Suprapubic skin (tissue), 4 donors: ENCODE results near the gene ADAM8. TPM values are rescaled to one million over a fixed set of nuclear protein-coding genes. Genes with fewer than 3 reads are reported as not detected.

Experiments
- DNase-seq, 2 donors: peaks; one replicate each; pipeline ENCODE4 v3.0.0-alpha.2; 2019; ENCODE audit warnings: low spot score in 2 of 2
- H3K27ac ChIP-seq: fragments of 200-600 bp; sonication (generic); one replicate; pipeline ENCODE4 v1.5.1; 2019
- H3K27me3 ChIP-seq: fragments of 200-600 bp; sonication (generic); one replicate; pipeline ENCODE4 v1.5.1; 2019
- H3K36me3 ChIP-seq: fragments of 200-600 bp; sonication (generic); one replicate; pipeline ENCODE4 v1.5.1; 2019
- H3K4me1 ChIP-seq: fragments of 200-600 bp; sonication (generic); one replicate; pipeline ENCODE4 v1.5.1; 2019
- H3K4me3 ChIP-seq: fragments of 200-600 bp; sonication (generic); one replicate; pipeline ENCODE4 v1.5.1; 2019; ENCODE audit warnings: mild to moderate bottlenecking
- H3K9me3 ChIP-seq: fragments of 200-600 bp; sonication (generic); one replicate; pipeline ENCODE4 v1.5.1; 2019
- EP300 ChIP-seq: sonication (generic); formaldehyde crosslinking; IDR thresholded peaks from one replicate; pipeline ENCODE4 v1.6.1; 2017; ENCODE audit warnings: antibody characterized with exemption
- POLR2A ChIP-seq, 2 donors: fragments of 450-650 bp; IDR thresholded peaks; one replicate each; pipeline ENCODE4 v1.6.1; 2017; ENCODE audit warnings: antibody characterized with exemption in 2 of 2, mild to moderate bottlenecking in 2 of 2, moderate library complexity in 2 of 2
- POLR2AphosphoS5 ChIP-seq, 3 donors: sonication (generic); formaldehyde crosslinking; IDR thresholded peaks; one replicate each; pipeline ENCODE4 v1.6.1; 2017; ENCODE audit warnings: antibody characterized with exemption in 3 of 3
- WGBS: methylation state at CpG from one replicate; pipeline ENCODE4 v1.1.5; 2018; 5-methylcytosine and 5-hydroxymethylcytosine counted together
- total RNA-seq, 4 donors: library from RNA; depleted of rRNA; stranded (reverse); fragments of >200 nt; gene quantifications; one replicate each; pipeline ENCODE4 v1.1.0, GENCODE V29; 2016
- TF ChIP-seq, protein P1 (sequence below), 2 donors: fragments of 200-600 bp in 1 of 2; fragments of 450-650 bp in 1 of 2; sonication (generic) in 1 of 2; IDR thresholded peaks; one replicate each; pipeline ENCODE4 v1.5.1; 2016 to 2019; ENCODE audit warnings: antibody characterized with exemption in 2 of 2, mild to moderate bottlenecking in 1 of 2, moderate library complexity in 1 of 2

ADAM8 gene
- total RNA-seq, 4 donors from 2014 or later: 3.0 to 18.4 (median 4.1) TPM

DNA sequence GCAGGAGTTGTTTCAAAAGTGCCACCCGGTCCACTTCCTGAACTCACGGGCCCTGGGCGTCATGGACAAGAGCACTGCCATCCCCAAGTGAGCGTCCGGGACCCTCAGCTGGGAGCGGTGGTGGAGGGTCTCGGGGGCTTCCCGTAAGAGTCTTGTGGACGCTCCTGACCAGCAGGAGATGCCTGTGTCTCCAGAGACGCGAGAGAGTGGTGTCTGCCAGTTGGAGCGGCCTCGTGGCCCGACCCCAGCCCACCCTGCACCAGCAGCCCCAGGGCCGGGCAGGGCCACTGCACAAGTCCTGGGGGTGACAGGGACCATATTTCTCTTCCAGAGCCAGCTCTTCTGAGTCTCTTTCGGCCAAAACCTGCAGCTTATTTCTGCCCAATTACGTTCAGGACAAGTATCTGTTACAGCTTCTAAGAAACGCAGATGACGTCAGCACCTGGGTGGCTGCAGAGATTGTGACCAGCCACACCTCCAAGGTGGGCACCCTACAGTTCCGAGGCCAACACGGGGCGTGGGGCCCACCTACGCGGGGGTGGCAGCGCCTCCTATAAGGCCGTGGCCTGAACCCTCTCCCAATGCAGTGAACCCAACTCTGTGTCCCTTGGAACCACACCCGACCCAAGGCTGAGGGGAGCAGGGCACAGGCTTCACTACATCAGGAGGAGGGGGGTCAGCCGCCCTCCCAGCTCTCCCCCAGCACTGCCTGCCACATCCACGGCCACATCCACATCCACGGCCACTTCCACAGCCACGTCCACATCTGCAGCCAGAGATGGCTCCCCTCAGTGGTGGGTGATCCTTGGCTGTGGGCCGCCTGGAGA, 62.8 kb downstream of the ADAM8 start:
- Histone ChIP-seq H3K4me1 (no peaks in the 10 kb centered on the region), H3K4me3 (no peak overlapping the region), H3K9me3 (no peaks in the 10 kb centered on the region), H3K27me3 (peaks cover 36% of the 10 kb centered on the region), H3K27ac (no peak overlapping the region), H3K36me3 (no peaks in the 10 kb centered on the region)
- TF ChIP-seq POLR2AphosphoS5 (IDR thresholded peaks at IDR 0.05) (no peak), POLR2A (IDR thresholded peaks at IDR 0.05) (no peak), EP300 (no peak)
- TF ChIP-seq, protein P1, sequence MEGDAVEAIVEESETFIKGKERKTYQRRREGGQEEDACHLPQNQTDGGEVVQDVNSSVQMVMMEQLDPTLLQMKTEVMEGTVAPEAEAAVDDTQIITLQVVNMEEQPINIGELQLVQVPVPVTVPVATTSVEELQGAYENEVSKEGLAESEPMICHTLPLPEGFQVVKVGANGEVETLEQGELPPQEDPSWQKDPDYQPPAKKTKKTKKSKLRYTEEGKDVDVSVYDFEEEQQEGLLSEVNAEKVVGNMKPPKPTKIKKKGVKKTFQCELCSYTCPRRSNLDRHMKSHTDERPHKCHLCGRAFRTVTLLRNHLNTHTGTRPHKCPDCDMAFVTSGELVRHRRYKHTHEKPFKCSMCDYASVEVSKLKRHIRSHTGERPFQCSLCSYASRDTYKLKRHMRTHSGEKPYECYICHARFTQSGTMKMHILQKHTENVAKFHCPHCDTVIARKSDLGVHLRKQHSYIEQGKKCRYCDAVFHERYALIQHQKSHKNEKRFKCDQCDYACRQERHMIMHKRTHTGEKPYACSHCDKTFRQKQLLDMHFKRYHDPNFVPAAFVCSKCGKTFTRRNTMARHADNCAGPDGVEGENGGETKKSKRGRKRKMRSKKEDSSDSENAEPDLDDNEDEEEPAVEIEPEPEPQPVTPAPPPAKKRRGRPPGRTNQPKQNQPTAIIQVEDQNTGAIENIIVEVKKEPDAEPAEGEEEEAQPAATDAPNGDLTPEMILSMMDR (IDR thresholded peaks at IDR 0.05): no peak
- no peak for DNase-seq
- WGBS: 80% methylated on average over 1 of the region's 32 CpGs

DNA sequence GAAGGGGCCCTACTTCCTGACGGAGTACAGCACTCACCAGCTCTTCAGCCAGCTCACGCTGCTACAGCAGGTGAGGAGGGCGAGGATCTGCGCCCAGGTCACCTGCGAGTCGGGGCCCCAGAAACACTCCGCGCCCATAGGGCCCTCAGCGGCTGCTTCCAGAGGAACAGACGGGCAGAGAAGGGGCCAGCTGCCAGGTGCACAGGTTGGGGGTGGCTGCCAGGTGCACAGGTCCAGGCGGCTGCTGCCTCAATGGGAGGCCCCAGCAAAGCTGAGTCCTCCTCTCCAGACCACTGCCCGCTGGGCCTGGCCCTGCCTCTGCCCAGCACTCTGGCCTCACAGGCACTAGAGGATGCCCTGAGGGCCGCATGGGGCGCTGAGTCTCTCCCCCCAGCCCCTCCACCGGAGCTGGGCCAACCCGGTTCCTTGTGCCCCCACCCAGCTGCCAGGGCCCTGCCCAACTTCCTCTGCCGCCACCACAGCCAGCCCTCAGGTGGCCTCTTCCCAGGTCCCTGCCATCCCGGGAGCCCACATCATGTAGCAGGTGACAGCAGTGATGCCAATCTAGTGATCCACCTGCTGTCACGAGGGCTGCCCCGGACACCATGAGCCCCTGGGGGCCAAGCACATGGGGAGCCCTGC, 63.7 kb downstream of the ADAM8 start:
- H3K36me3 ChIP-seq: no peaks in the 10 kb centered on the region
- no peak overlapping the region for H3K4me3 ChIP-seq
- H3K9me3 ChIP-seq: no peaks in the 10 kb centered on the region
- H3K4me1 ChIP-seq: no peaks in the 10 kb centered on the region
- no peak overlapping the region for H3K27ac ChIP-seq
- 84% methylated on average over 9 of the region's 20 CpGs for WGBS
- TF ChIP-seq POLR2A (IDR thresholded peaks at IDR 0.05): no peak
- no peak for TF ChIP-seq EP300
- TF ChIP-seq POLR2AphosphoS5 (IDR thresholded peaks at IDR 0.05): no peak
- TF ChIP-seq, protein P1 (IDR thresholded peaks at IDR 0.05): no peak
- H3K27me3 ChIP-seq: peaks cover 27% of the 10 kb centered on the region
- DNase-seq: no peak

Other genes starting within 250 kb of the ADAM8 start
- gene ADGRA1, start 188.9 kb downstream of the ADAM8 start, total RNA-seq: not detected
- 1 to 10 TPM in 1 of 4 donors, under 1 TPM in 3; 0.08 to 2.5 (median 0.58) TPM for gene KNDC1, start 116.6 kb downstream of the ADAM8 start, total RNA-seq
- not detected for gene UTF1, start 46.7 kb downstream of the ADAM8 start, total RNA-seq
- 1 to 10 TPM in 1 of 4 donors, under 1 TPM in 2, not detected in 1; 0.17 to 2.3 (median 0.21) TPM for gene VENTX, start 39.0 kb downstream of the ADAM8 start, total RNA-seq
- 100 to 1,000 TPM in 1 of 4 donors, 10 to 100 TPM in 3; 44.5 to 107 (median 57.1) TPM for gene TUBGCP2, start 32.0 kb upstream of the ADAM8 start, total RNA-seq
- 10 to 100 TPM; 15.5 to 24.4 (median 17.3) TPM for gene ZNF511, start 32.0 kb upstream of the ADAM8 start, total RNA-seq
- gene CALY, start 60.0 kb upstream of the ADAM8 start, total RNA-seq: under 1 TPM in 1 of 4 donors, not detected in 3; 0.30 TPM
- 1 to 10 TPM in 1 of 4 donors, not detected in 3; 2.2 TPM for gene PRAP1, start 70.5 kb upstream of the ADAM8 start, total RNA-seq
- gene FUOM, start 81.2 kb upstream of the ADAM8 start, total RNA-seq: 10 to 100 TPM in 3 of 4 donors, 1 to 10 TPM in 1; 7.8 to 13.8 (median 11.7) TPM
- 10 to 100 TPM; 44.2 to 64.9 (median 54.7) TPM for gene ECHS1, start 96.5 kb upstream of the ADAM8 start, total RNA-seq
- gene PAOX, start 102.4 kb upstream of the ADAM8 start, total RNA-seq: 10 to 100 TPM in 2 of 4 donors, 1 to 10 TPM in 2; 7.8 to 23.4 (median 14.3) TPM
- gene MTG1, start 117.3 kb upstream of the ADAM8 start, total RNA-seq: 10 to 100 TPM; 20.5 to 79.7 (median 36.0) TPM
- gene SPRN, start 147.8 kb upstream of the ADAM8 start, total RNA-seq: under 1 TPM in 2 of 4 donors, not detected in 2; 0.23 to 0.56 TPM
- 10 to 100 TPM in 1 of 4 donors, 1 to 10 TPM in 3; 1.2 to 10.7 (median 2.0) TPM for gene SCART1, start 177.1 kb upstream of the ADAM8 start, total RNA-seq